OCI-LY7 (cell line): ENCODE results near the gene AKR1A1. TPM values are rescaled to one million over a fixed set of nuclear protein-coding genes. Genes with fewer than 3 reads are reported as not detected.
"Not testable (repeated sequence)": the region's sequence is repeated elsewhere in the genome, so short reads cannot be mapped to it uniquely, and the experiment has no call there.

Source experiments
- BruUV-seq: library from RNA; stranded (reverse); fragments of 400-500 nt; replicated peaks from 2 replicates; lab custom pipeline; 2021; lab: Mats Ljungman, UMichigan
- CTCF ChIA-PET: fragments of 300-600 bp; sonication (Branson Sonifier 250); formaldehyde crosslinking; loops from one replicate; lab custom pipeline; 2022; ENCODE audit warnings: antibody characterized with exemption; ENCODE audit not compliant: unreplicated experiment; lab: Charles Lee
- POLR2A ChIA-PET: fragments of 300-600 bp; sonication (Branson Sonifier 250); formaldehyde crosslinking; loops from one replicate; lab custom pipeline; 2022; ENCODE audit warnings: antibody characterized with exemption; lab: Charles Lee
- DNase-seq: peaks from one replicate; pipeline ENCODE4 v3.0.0-alpha.2; 2015; ENCODE audit warnings: low spot score
- H2AFZ ChIP-seq: fragments of 200-600 bp; sonication (generic), shearing (Covaris generic); 2 replicates; pipeline ENCODE4 v1.6.1; 2014; ENCODE audit warnings: mild to moderate bottlenecking, antibody characterized with exemption, low read length, moderate library complexity
- H3K27ac ChIP-seq: fragments of 200-600 bp; sonication (generic); 2 replicates; pipeline ENCODE4 v1.5.1; 2014; ENCODE audit warnings: mixed run types, low read depth, mild to moderate bottlenecking, moderate library complexity, low read length, inconsistent platforms; ENCODE audit not compliant: poor library complexity, severe bottlenecking
- H3K36me3 ChIP-seq: fragments of 200-600 bp; sonication (generic); 2 replicates; pipeline ENCODE4 v1.6.1; 2014; ENCODE audit warnings: mild to moderate bottlenecking, antibody characterized with exemption, low read length, moderate library complexity, mixed read lengths; ENCODE audit not compliant: insufficient read depth
- H3K4me1 ChIP-seq: fragments of 200-600 bp; sonication (generic); 2 replicates; pipeline ENCODE4 v1.5.1; 2014; ENCODE audit warnings: mild to moderate bottlenecking, low read length; ENCODE audit not compliant: insufficient read depth, poor library complexity, severe bottlenecking
- H3K4me2 ChIP-seq: fragments of 200-600 bp; sonication (generic); 2 replicates; pipeline ENCODE4 v1.6.1; 2014; ENCODE audit warnings: mild to moderate bottlenecking, low read length
- H3K4me3 ChIP-seq: fragments of 200-600 bp; sonication (generic); 2 replicates; pipeline ENCODE4 v1.5.1; 2014; ENCODE audit warnings: mild to moderate bottlenecking, low read depth, low read length; ENCODE audit not compliant: poor library complexity, severe bottlenecking
- H3K79me2 ChIP-seq: fragments of 200-600 bp; sonication (generic); 2 replicates; pipeline ENCODE4 v1.6.1; 2016; ENCODE audit warnings: low read depth, mild to moderate bottlenecking, low read length, moderate library complexity, mixed read lengths; ENCODE audit not compliant: insufficient read depth
- H3K9me2 ChIP-seq: fragments of 200-600 bp; sonication (generic); 2 replicates; pipeline ENCODE4 v1.6.1; 2016; ENCODE audit warnings: mild to moderate bottlenecking, low read length, mixed read lengths; ENCODE audit not compliant: insufficient read depth
- H3K9me3 ChIP-seq: fragments of 200-600 bp; sonication (generic); 2 replicates; pipeline ENCODE4 v1.6.1; 2014; ENCODE audit warnings: mild to moderate bottlenecking, mixed run types, low read length, mixed read lengths
- H4K20me1 ChIP-seq: fragments of 200-600 bp; sonication (generic); 2 replicates; pipeline ENCODE4 v1.6.1; 2014; ENCODE audit warnings: mild to moderate bottlenecking, antibody characterized with exemption, low read length, moderate library complexity, mixed read lengths; ENCODE audit not compliant: insufficient read depth
- EZH2phosphoT487 ChIP-seq: fragments of 200-600 bp; sonication (generic); IDR thresholded peaks from 2 replicates; pipeline ENCODE4 v1.6.1; 2018; ENCODE audit warnings: low read depth, borderline replicate concordance, mild to moderate bottlenecking, mixed run types, antibody characterized with exemption, low read length, moderate library complexity, mixed read lengths
- intact Hi-C: fragments of 100-400 bp; cut with micrococcal nuclease; formaldehyde crosslinking; loops from one replicate; pipeline ENCODE4 v1.10.0; 2022; ENCODE audit not compliant: unreplicated experiment
- total RNA-seq, 2 experiments: library from RNA; depleted of rRNA in 1 of 2; stranded (reverse); fragments of >200 nt in 1 of 2; shearing (Covaris generic) in 1 of 2; gene quantifications; 2 replicates each; pipeline ENCODE4 v1.2.3, GENCODE V29; 2014 to 2022
- TF ChIP-seq, protein P1 (sequence below): fragments of 200-600 bp; sonication (generic); conservative IDR thresholded peaks from 2 replicates; pipeline ENCODE4 v1.5.1; 2014; ENCODE audit warnings: mild to moderate bottlenecking, antibody characterized with exemption, low read length, moderate library complexity, mixed read lengths

Gene AKR1A1
- total RNA-seq, 2 experiments from 2014 or later: 141 to 142 TPM

DNA sequence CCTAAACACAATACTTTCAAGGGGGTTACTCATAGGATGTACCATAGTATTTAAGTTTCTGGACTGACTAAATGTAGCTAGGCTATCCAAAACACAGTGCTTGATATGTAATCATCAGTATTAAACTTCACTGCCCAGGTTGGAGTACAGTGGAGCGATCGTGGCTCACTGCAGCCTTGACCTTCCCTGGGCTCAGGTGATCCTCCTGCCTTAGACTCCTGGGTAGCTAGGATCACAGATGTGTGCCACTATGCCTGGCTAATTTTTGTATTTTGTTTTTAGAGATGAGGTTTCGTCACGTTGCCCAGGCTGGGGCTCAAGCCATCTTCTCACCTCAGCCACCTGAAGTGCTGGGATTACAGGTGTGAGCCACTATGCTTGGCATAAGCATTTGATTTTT lies 43.8 kb downstream of the AKR1A1 start:
- Histone ChIP-seq H3K4me3 (no peak overlapping the region), H3K27ac (no peak overlapping the region), H3K79me2 (peaks cover 100% of the 10 kb centered on the region), H3K4me1 (no peaks in the 10 kb centered on the region), H3K4me2 (no peak overlapping the region), H2AFZ (no peak overlapping the region), H4K20me1 (peaks cover 22% of the 10 kb centered on the region), H3K9me2 (no peaks in the 10 kb centered on the region), H3K9me3 (no peaks in the 10 kb centered on the region), H3K36me3 (peaks cover 98% of the 10 kb centered on the region)
- intact Hi-C loops: no loop called here
- ChIA-PET POLR2A (interaction anchor here (1.1 kb wide), 1 partner anchor 76 kb away, joined by 3 read pairs; no protein-coding TSS in a partner anchor), CTCF (no interaction called here)
- no peak for DNase-seq
- no TSS peak for BruUV-seq
- TF ChIP-seq, protein P1, sequence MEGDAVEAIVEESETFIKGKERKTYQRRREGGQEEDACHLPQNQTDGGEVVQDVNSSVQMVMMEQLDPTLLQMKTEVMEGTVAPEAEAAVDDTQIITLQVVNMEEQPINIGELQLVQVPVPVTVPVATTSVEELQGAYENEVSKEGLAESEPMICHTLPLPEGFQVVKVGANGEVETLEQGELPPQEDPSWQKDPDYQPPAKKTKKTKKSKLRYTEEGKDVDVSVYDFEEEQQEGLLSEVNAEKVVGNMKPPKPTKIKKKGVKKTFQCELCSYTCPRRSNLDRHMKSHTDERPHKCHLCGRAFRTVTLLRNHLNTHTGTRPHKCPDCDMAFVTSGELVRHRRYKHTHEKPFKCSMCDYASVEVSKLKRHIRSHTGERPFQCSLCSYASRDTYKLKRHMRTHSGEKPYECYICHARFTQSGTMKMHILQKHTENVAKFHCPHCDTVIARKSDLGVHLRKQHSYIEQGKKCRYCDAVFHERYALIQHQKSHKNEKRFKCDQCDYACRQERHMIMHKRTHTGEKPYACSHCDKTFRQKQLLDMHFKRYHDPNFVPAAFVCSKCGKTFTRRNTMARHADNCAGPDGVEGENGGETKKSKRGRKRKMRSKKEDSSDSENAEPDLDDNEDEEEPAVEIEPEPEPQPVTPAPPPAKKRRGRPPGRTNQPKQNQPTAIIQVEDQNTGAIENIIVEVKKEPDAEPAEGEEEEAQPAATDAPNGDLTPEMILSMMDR: no peak
- TF ChIP-seq EZH2phosphoT487: no peak

DNA sequence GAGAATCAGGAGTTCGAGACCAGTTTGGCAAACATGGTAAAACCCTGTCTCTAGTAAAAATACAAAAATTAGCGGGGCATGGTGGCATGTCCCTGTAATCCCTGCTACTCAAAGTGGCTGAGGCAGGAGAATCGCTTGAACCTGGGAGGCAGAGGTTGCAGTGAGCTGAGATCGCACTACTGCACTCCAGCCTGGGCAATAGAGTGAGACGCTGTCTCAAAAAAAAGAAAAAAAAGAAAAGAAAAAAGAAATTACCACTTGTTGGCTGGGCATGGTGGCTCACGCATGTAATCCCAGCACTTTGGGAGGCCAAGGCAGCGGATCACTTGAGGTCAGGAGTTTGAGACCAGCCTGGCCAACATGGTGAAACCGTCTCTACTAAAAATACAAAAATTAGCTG lies 46.1 kb downstream of the AKR1A1 start:
- CTCF ChIA-PET, H3K27ac ChIP-seq, DNase-seq, H3K4me2 ChIP-seq, H3K9me2 ChIP-seq, H3K4me1 ChIP-seq, H2AFZ ChIP-seq, BruUV-seq, H3K9me3 ChIP-seq, intact Hi-C loops, H3K4me3 ChIP-seq: not testable (repeated sequence)
- Histone ChIP-seq H4K20me1 (peaks cover 31% of the 10 kb centered on the region), H3K79me2 (peaks cover 100% of the 10 kb centered on the region), H3K36me3 (peaks cover 98% of the 10 kb centered on the region)
- POLR2A ChIA-PET: interaction anchor here (0.7 kb wide), 1 partner anchor 11 kb away, joined by 3 read pairs; no protein-coding TSS in a partner anchor

DNA sequence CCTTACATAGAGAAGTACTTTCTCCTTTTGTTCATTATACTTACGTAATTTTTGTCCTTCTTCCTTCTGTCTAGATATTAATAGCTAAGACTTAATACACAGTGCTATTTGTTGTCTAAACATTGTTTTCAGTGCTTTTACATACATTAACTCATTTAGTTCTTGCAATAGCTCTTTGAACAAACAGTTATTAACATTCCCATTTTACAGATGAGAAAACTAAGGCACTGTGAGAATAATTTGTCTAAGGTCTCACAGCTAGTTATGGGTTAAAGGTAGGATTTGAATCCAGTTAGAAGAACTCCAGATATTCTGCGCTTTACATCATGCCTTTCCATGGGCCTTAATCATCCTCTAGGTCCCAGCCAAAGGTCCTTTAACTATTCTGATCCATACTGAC lies 53.6 kb downstream of the AKR1A1 start:
- POLR2A ChIA-PET: interaction anchor here (0.6 kb wide), 2 partner anchors 23 to 428 kb away, joined by 3 read pairs; no protein-coding TSS in a partner anchor
- H3K79me2 ChIP-seq: peaks cover 76% of the 10 kb centered on the region
- peaks cover 99% of the 10 kb centered on the region for H3K36me3 ChIP-seq
- no peak overlapping the region for H3K27ac ChIP-seq
- H2AFZ ChIP-seq: no peak overlapping the region
- peaks cover 24% of the 10 kb centered on the region for H3K4me1 ChIP-seq
- no peak overlapping the region for H3K4me3 ChIP-seq
- H4K20me1 ChIP-seq: peaks cover 26% of the 10 kb centered on the region; the same call in 1 of the 2 replicates
- intact Hi-C loops: no loop called here
- H3K9me2 ChIP-seq: no peaks in the 10 kb centered on the region
- CTCF ChIA-PET: no interaction called here
- H3K4me2 ChIP-seq: no peak overlapping the region
- TF ChIP-seq EZH2phosphoT487: no peak
- TF ChIP-seq, protein P1: no peak
- BruUV-seq: no TSS peak
- no peaks in the 10 kb centered on the region for H3K9me3 ChIP-seq
- no peak for DNase-seq
